Fibroblast of villous mesenchyme (primary cell): Measurements from ENCODE around the gene PTPRM. TPM values are rescaled to one million over a fixed set of nuclear protein-coding genes. Genes with fewer than 3 reads are reported as not detected.

ENCODE experiments used
- DNase-seq: peaks from one replicate; pipeline ENCODE4 v3.0.0-alpha.2; 2010; ENCODE audit warnings: low read depth
- H3K4me3 ChIP-seq: 2 replicates; pipeline ENCODE4 v1.5.1; 2011; ENCODE audit warnings: low read depth, mild to moderate bottlenecking, low read length
- total RNA-seq: library from RNA; depleted of rRNA; stranded (reverse); fragments of >200 nt; gene quantifications from 2 replicates; pipeline ENCODE4 v1.2.3, GENCODE V29; 2012
- TF ChIP-seq, protein P1 (sequence below): IDR thresholded peaks from 2 replicates; pipeline ENCODE4 v1.5.1; 2012; ENCODE audit warnings: low read depth, mild to moderate bottlenecking, low read length; ENCODE audit not compliant: insufficient read depth

PTPRM gene
- total RNA-seq, 1 donor, result 56.1 TPM

GRCh38 chr18:8176554-8176953 is 609.4 kb downstream of the PTPRM start:
- H3K4me3 ChIP-seq, result no peak overlapping the region

GRCh38 chr18:8177330-8178016 is 610.4 kb downstream of the PTPRM start:
- peak; percentile 63 for DNase-seq
- H3K4me3 ChIP-seq, result no peak overlapping the region
- TF ChIP-seq, protein P1, sequence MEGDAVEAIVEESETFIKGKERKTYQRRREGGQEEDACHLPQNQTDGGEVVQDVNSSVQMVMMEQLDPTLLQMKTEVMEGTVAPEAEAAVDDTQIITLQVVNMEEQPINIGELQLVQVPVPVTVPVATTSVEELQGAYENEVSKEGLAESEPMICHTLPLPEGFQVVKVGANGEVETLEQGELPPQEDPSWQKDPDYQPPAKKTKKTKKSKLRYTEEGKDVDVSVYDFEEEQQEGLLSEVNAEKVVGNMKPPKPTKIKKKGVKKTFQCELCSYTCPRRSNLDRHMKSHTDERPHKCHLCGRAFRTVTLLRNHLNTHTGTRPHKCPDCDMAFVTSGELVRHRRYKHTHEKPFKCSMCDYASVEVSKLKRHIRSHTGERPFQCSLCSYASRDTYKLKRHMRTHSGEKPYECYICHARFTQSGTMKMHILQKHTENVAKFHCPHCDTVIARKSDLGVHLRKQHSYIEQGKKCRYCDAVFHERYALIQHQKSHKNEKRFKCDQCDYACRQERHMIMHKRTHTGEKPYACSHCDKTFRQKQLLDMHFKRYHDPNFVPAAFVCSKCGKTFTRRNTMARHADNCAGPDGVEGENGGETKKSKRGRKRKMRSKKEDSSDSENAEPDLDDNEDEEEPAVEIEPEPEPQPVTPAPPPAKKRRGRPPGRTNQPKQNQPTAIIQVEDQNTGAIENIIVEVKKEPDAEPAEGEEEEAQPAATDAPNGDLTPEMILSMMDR, result no peak

More at GRCh38 chr18:8176554-8176953, 609.4 kb downstream of the PTPRM start:
- TF ChIP-seq, protein P1, result no peak
- peak; percentile 28 for DNase-seq

DNA sequence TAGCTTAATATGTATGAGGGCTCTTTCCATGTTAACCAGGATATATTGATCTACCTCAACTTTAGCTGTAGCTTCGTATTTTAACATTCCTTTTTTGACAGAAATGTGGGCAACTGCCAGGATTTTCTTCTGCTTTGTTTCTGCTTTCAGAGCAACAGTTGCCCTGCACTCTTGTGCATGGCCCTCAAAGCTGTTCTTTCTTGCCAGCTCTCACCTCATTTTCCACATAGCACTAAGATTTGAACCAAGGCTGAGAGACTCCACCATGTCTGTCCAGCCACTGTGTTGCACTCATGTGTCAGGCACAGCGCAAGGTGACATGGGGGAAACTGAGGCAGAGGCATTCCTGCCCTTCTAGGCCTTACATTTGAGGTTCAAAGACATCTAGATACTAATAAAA is 619.3 kb downstream of the PTPRM start:
- no peak overlapping the region for H3K4me3 ChIP-seq
- TF ChIP-seq, protein P1, result no peak
- no peak for DNase-seq

DNA sequence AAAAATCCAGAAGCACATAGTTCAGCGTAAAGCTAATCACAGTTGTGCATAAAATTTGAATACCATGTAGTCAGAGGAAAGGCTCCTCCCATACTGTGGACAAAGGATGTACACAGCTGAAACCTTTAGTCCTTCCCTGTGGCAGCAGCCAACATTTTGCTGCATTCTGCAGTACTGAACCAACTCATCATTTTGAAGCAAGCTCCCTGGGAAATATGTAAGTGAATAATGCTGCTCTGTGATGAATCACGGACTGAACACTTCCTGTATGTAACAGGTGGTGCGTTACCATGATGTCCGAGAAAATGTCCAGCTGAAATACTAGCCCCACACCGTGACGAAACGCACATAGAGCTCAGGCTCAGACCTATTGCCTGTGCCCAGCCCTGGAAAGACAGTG is 621.1 kb downstream of the PTPRM start:
- no peak for DNase-seq
- no peak overlapping the region for H3K4me3 ChIP-seq
- TF ChIP-seq, protein P1, result no peak

DNA sequence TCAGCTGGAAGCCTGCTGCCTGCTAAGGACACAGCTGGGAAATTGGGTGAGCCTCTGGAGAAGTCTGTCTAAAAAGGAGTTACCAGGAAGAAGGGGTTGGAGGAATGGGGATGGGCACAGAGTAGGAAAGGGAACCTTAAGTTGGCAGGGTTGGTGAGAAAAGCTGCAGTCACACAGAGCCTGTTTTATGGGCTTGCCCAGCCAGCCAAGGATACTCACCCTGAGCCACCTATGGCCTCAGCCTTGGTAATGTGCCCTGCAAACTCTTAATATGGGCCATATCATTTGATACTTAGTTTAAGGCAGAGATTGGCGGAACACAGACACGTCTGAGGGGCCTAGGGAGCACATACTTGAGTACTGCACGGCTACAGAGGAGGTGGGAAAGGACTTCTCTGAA is 623.9 kb downstream of the PTPRM start:
- TF ChIP-seq, protein P1, result no peak
- no peak overlapping the region for H3K4me3 ChIP-seq
- DNase-seq, result no peak

GRCh38 chr18:8194431-8194830 is 627.3 kb downstream of the PTPRM start:
- no peak overlapping the region for H3K4me3 ChIP-seq
- TF ChIP-seq, protein P1, result no peak
- peak; percentile 43 for DNase-seq

- DNase-seq, result no peak
- H3K4me3 ChIP-seq, result no peak overlapping the region
- TF ChIP-seq, protein P1, result no peak
These were observed 629.1 kb downstream of the PTPRM start for GRCh38 chr18:8196238-8196637.
